Heart left ventricle (tissue), 16 donors: Measurements from ENCODE around the gene PGAP1. TPM values are rescaled to one million over a fixed set of nuclear protein-coding genes. Genes with fewer than 3 reads are reported as not detected.

Experiments used
- ATAC-seq, 4 donors: fragments of 200-7000 bp; cut with Tn5 transposase; one replicate each; pipeline ENCODE4 v1.9.1; 2020 to 2022; ENCODE audit warnings: moderate library complexity in 4 of 4, mild to moderate bottlenecking in 3 of 4, moderate number of reproducible peaks in 1 of 4
- DNase-seq, 5 donors: peaks; one replicate each; pipeline ENCODE4 v3.0.0-alpha.2; 2020
- H3K27ac ChIP-seq, 12 donors: fragments of 200-600 bp; sonication (generic) in 4 of 12; one replicate each; pipeline versions ENCODE4 v1.5.0 to v1.8.0; 2016 to 2022; ENCODE audit warnings: mild to moderate bottlenecking in 2 of 12
- H3K27me3 ChIP-seq, 9 donors: fragments of 200-600 bp; sonication (generic) in 2 of 9; one replicate each; pipeline versions ENCODE4 v1.5.1 to v1.8.0; 2016 to 2022; ENCODE audit warnings: mild to moderate bottlenecking in 3 of 9
- H3K36me3 ChIP-seq, 9 donors: fragments of 200-600 bp; sonication (generic) in 2 of 9; one replicate each; pipeline versions ENCODE4 v1.5.0 to v1.8.0; 2018 to 2022; ENCODE audit warnings: mild to moderate bottlenecking in 2 of 9
- H3K4me1 ChIP-seq, 12 donors: fragments of 200-600 bp; sonication (generic) in 4 of 12; one replicate each; pipeline versions ENCODE4 v1.5.0 to v1.8.0; 2016 to 2022; ENCODE audit warnings: mild to moderate bottlenecking in 3 of 12
- H3K4me3 ChIP-seq, 12 donors: fragments of 200-600 bp; sonication (generic) in 4 of 12; one replicate each; pipeline versions ENCODE4 v1.5.0 to v1.8.0; 2017 to 2022; ENCODE audit warnings: mild to moderate bottlenecking in 9 of 12, moderate library complexity in 4 of 12
- H3K9me3 ChIP-seq, 12 donors: fragments of 200-600 bp; sonication (generic) in 4 of 12; one replicate each; pipeline versions ENCODE4 v1.5.0 to v1.8.0; 2016 to 2022; ENCODE audit warnings: mild to moderate bottlenecking in 1 of 12
- CTCF ChIP-seq, 12 donors: fragments of 200-600 bp; sonication (generic) in 4 of 12; IDR thresholded peaks; one replicate each; pipeline versions ENCODE4 v1.5.0 to v1.8.0; 2018 to 2022; ENCODE audit warnings: antibody characterized with exemption in 12 of 12, mild to moderate bottlenecking in 5 of 12
- POLR2A ChIP-seq, 2 donors: fragments of 450-650 bp; IDR thresholded peaks; one replicate each; pipeline ENCODE4 v1.6.1; 2017; ENCODE audit warnings: antibody characterized with exemption in 2 of 2, mild to moderate bottlenecking in 2 of 2, moderate library complexity in 2 of 2
- WGBS, 4 donors: extraction: QIAGEN DNeasy Blood & Tissue Kit in 2 of 4; methylation state at CpG; one replicate each; pipeline versions ENCODE4 v1.1.5 to v1.1.7; 2013 to 2018; 5-methylcytosine and 5-hydroxymethylcytosine counted together
- intact Hi-C, 10 donors: fragments of 100-400 bp; cut with DNase I; formaldehyde crosslinking; loops; one replicate each; pipeline versions ENCODE4 v1.11.1 to v1.14.2; 2022
- polyA plus RNA-seq, 2 donors: library from polyadenylated mRNA; stranded (reverse); fragments of 200-250 nt; gene quantifications; one replicate each; pipeline ENCODE4 v1.2.3, GENCODE V29; 2013
- total RNA-seq, 9 donors: library from RNA; depleted of rRNA in 2 of 9; stranded (reverse); fragments of >200 nt in 2 of 9; fragmentation: NEBNext Ultra II Directional in 3 of 9; extraction: Animal tissue kit (Norgen Biotek cat#: 25700) in 3 of 9; gene quantifications; one replicate each; pipeline versions ENCODE4 v1.1.0 to v1.2.4, GENCODE V29; 2016 to 2023
- donor health status: ischemic (EF 13 %, LVEDD 7.1; RV severe dilation, severe dysfunction).
- donor health status: healthy with polysubstance abuse.
- donor health status: DM: no; HTN: yes; CAD: no.
- donor health status: DM: no; HTN: no; CAD: no.
- donor health status: ischemic (EF 25% LVEDD 6.9; RV normal size, moderate dysfunction).
- donor health status: ischemic (EF 25% LVEDD 5.7; RV mildly dilated, moderate dysfunction).
- donor health status: healthy.
- donor health status: DM: yes; HTN: yes; CAD: no.
- donor health status: ischemic (EF 35%, LVEDD 5.7; RV mildly dilated, moderate dysfunction).
- donor health status: nonischemic (EF 11% LVEDD 7.7; RV severe dilation, severe dysfunction).
- donor health status: DM: yes; HTN: yes; CAD: no.
- donor health status: PGD.
- donor health status: ischemic (EF 29% LVEDD 5.4; RV normal size, mild dysfunction).
- donor health status: nonischemic (EF 23%, LVEDD 6.1; RV moderate dilation, normal function).

Gene PGAP1
- total and polyA plus RNA-seq, 11 donors = 1.2 to 8.8 (median 5.2) TPM

- TF ChIP-seq POLR2A (IDR thresholded peaks at IDR 0.05) (no peak), CTCF (IDR thresholded peaks at IDR 0.05) (no peak)
- no peak for DNase-seq
- H3K27me3 ChIP-seq = no peaks in the 10 kb centered on the region
- intact Hi-C loops = no loop called here
- peak overlapping the region in 1 of 12 donors; percentile 18 for H3K4me3 ChIP-seq
- no peak overlapping the region for H3K27ac ChIP-seq
- 53 to 71% (median 62%) methylated on average over 3 of the region's 3 CpGs for WGBS, 4 donors
- H3K36me3 ChIP-seq = no peaks in the 10 kb centered on the region
- no peak for ATAC-seq
- peaks cover 0 to 3% (median 0%) of the 10 kb centered on the region in 12 donors for H3K9me3 ChIP-seq
- peaks cover 0 to 16% (median 0%) of the 10 kb centered on the region in 12 donors for H3K4me1 ChIP-seq
Measured at GRCh38 chr2:196966061-196966460, 39.6 kb upstream of the PGAP1 start.

GRCh38 chr2:196965651-196966050 is 39.1 kb upstream of the PGAP1 start:
- WGBS, 4 donors = 72 to 83% (median 80%) methylated on average over 4 of the region's 4 CpGs
- DNase-seq (no peak), ATAC-seq (no peak)
- Histone ChIP-seq H3K36me3 (no peaks in the 10 kb centered on the region), H3K4me3 (no peak overlapping the region), H3K9me3 (peaks cover 0 to 3% (median 0%) of the 10 kb centered on the region in 12 donors), H3K4me1 (peaks cover 0 to 16% (median 0%) of the 10 kb centered on the region in 12 donors), H3K27ac (no peak overlapping the region), H3K27me3 (no peaks in the 10 kb centered on the region)
- intact Hi-C loops = no loop called here
- TF ChIP-seq CTCF (IDR thresholded peaks at IDR 0.05) (no peak), POLR2A (IDR thresholded peaks at IDR 0.05) (no peak)

- Histone ChIP-seq H3K4me3 (no peak overlapping the region), H3K4me1 (peaks cover 0 to 16% (median 0%) of the 10 kb centered on the region in 12 donors), H3K27me3 (no peaks in the 10 kb centered on the region), H3K27ac (no peak overlapping the region), H3K36me3 (no peaks in the 10 kb centered on the region), H3K9me3 (peaks cover 0 to 3% (median 0%) of the 10 kb centered on the region in 12 donors)
- TF ChIP-seq POLR2A (IDR thresholded peaks at IDR 0.05) (no peak), CTCF (IDR thresholded peaks at IDR 0.05) (no peak)
- WGBS, 4 donors = 85 to 100% (median 91%) methylated on average over 1 of the region's 1 CpG
- no peak for ATAC-seq
- intact Hi-C loops = no loop called here
- DNase-seq = no peak
Measured at GRCh38 chr2:196963961-196964360, 37.5 kb upstream of the PGAP1 start.

GRCh38 chr2:196963043-196963442 is 36.5 kb upstream of the PGAP1 start:
- H3K4me3 ChIP-seq = no peak overlapping the region
- DNase-seq (no peak), ATAC-seq (no peak)
- intact Hi-C loops = no loop called here
- TF ChIP-seq CTCF (IDR thresholded peaks at IDR 0.05) (no peak), POLR2A (IDR thresholded peaks at IDR 0.05) (no peak)
- 61 to 81% (median 72%) methylated on average over 2 of the region's 2 CpGs for WGBS, 4 donors
- H3K27me3 ChIP-seq = no peaks in the 10 kb centered on the region
- H3K27ac ChIP-seq = no peak overlapping the region
- no peaks in the 10 kb centered on the region for H3K36me3 ChIP-seq
- peaks cover 0 to 2% (median 0%) of the 10 kb centered on the region in 12 donors for H3K9me3 ChIP-seq
- peaks cover 0 to 16% (median 0%) of the 10 kb centered on the region in 12 donors for H3K4me1 ChIP-seq
